ENCODE data around the gene HOXB9. TPM values are rescaled to one million over a fixed set of nuclear protein-coding genes. Genes with fewer than 3 reads are reported as not detected.

The HOXB9 gene
- polyA plus RNA-seq, 3 donors = not detected

- Histone ChIP-seq H3K79me2 (ENCODE audit: insufficient read depth, low read length) (no peaks in the 10 kb centered on the region), H3K4me3 (replicated peaks in 1 of 3; ENCODE audit: low read depth in 2 of 3, low read length in 3 of 3) (no peak overlapping the region), H2AFZ (ENCODE audit: insufficient read depth, low read depth, low read length, poor library complexity, severe bottlenecking) (no peak overlapping the region), H3K9ac (ENCODE audit: insufficient read depth, low read length, poor library complexity, severe bottlenecking) (no peak overlapping the region), H3K4me2 (replicated peaks; ENCODE audit: extremely low read depth, low read length, poor library complexity, severe bottlenecking) (no peak overlapping the region), H3K27ac (ENCODE audit: low read depth in 1 of 2, low read length in 2 of 2) (no peak overlapping the region), H4K20me1 (ENCODE audit: insufficient read depth, low read length) (no peaks in the 10 kb centered on the region), H3K4me1 (ENCODE audit: control insufficient read depth in 1 of 2, insufficient read depth in 2 of 2, low read length in 2 of 2) (peaks cover 5 to 13% of the 10 kb centered on the region in 2 donors), H3K9me3 (replicated peaks in 1 of 2; ENCODE audit: control insufficient read depth in 1 of 2, insufficient read depth in 1 of 2, low read length in 2 of 2) (peaks cover 0 to 22% of the 10 kb centered on the region in 2 donors), H3K36me3 (replicated peaks in 1 of 2; ENCODE audit: control insufficient read depth in 1 of 2, insufficient read depth in 2 of 2, low read length in 2 of 2) (no peaks in the 10 kb centered on the region), H3K27me3 (ENCODE audit: control insufficient read depth in 2 of 2, insufficient read depth in 2 of 2, low read length in 2 of 2) (peaks cover 79 to 100% of the 10 kb centered on the region in 2 donors)
- no peak overlapping the region for H3K27ac Mint-ChIP-seq
- 61% methylated on average over 3 of the region's 4 CpGs for WGBS (ENCODE audit: insufficient coverage)
- peaks cover 0 to 13% (median 3%) of the 10 kb centered on the region in 7 donors for H3K9me3 Mint-ChIP-seq
- TF ChIP-seq CTCF (IDR thresholded peaks at IDR 0.05) = no peak
- intact Hi-C loops (cut with micrococcal nuclease) = no loop called here
- H3K36me3 Mint-ChIP-seq = peaks cover 0 to 2% of the 10 kb centered on the region in 2 donors
- H3K4me3 Mint-ChIP-seq = peak overlapping the region in 1 of 2 donors; percentile 77
- H3K4me1 Mint-ChIP-seq = peaks cover 11% of the 10 kb centered on the region
- H3K27me3 Mint-ChIP-seq (ENCODE audit: low read depth in 3 of 3) = peaks cover 91 to 99% (median 94%) of the 10 kb centered on the region in 3 donors
- no peak for DNase-seq
Measured at GRCh38 chr17:48623583-48623982, 2.6 kb downstream of the HOXB9 start.

- H3K36me3 Mint-ChIP-seq = peaks cover 3 to 5% of the 10 kb centered on the region in 2 donors
- intact Hi-C loops (cut with micrococcal nuclease) = no loop called here
- Histone ChIP-seq H3K36me3 (replicated peaks in 1 of 2; ENCODE audit: control insufficient read depth in 1 of 2, insufficient read depth in 2 of 2, low read length in 2 of 2) (no peaks in the 10 kb centered on the region), H3K27ac (ENCODE audit: low read depth in 1 of 2, low read length in 2 of 2) (no peak overlapping the region), H3K4me1 (ENCODE audit: control insufficient read depth in 1 of 2, insufficient read depth in 2 of 2, low read length in 2 of 2) (peaks cover 5 to 13% of the 10 kb centered on the region in 2 donors), H3K27me3 (ENCODE audit: control insufficient read depth in 2 of 2, insufficient read depth in 2 of 2, low read length in 2 of 2) (peaks cover 82 to 100% of the 10 kb centered on the region in 2 donors), H2AFZ (ENCODE audit: insufficient read depth, low read depth, low read length, poor library complexity, severe bottlenecking) (no peak overlapping the region), H3K4me3 (replicated peaks in 1 of 3; ENCODE audit: low read depth in 2 of 3, low read length in 3 of 3) (no peak overlapping the region), H4K20me1 (ENCODE audit: insufficient read depth, low read length) (no peaks in the 10 kb centered on the region), H3K9ac (ENCODE audit: insufficient read depth, low read length, poor library complexity, severe bottlenecking) (no peak overlapping the region), H3K79me2 (ENCODE audit: insufficient read depth, low read length) (no peaks in the 10 kb centered on the region), H3K4me2 (replicated peaks; ENCODE audit: extremely low read depth, low read length, poor library complexity, severe bottlenecking) (no peak overlapping the region), H3K9me3 (replicated peaks in 1 of 2; ENCODE audit: control insufficient read depth in 1 of 2, insufficient read depth in 1 of 2, low read length in 2 of 2) (peaks cover 0 to 27% of the 10 kb centered on the region in 2 donors)
- no peak for TF ChIP-seq CTCF (IDR thresholded peaks at IDR 0.05)
- DNase-seq = no peak
- H3K4me3 Mint-ChIP-seq = peak overlapping the region in 1 of 2 donors; percentile 77
- no peak overlapping the region for H3K27ac Mint-ChIP-seq
- H3K4me1 Mint-ChIP-seq = peaks cover 16% of the 10 kb centered on the region
- WGBS (ENCODE audit: insufficient coverage) = 87% methylated on average over 4 of the region's 11 CpGs
- peaks cover 0 to 15% (median 5%) of the 10 kb centered on the region in 7 donors for H3K9me3 Mint-ChIP-seq
- H3K27me3 Mint-ChIP-seq (ENCODE audit: low read depth in 3 of 3) = peaks cover 91 to 99% (median 94%) of the 10 kb centered on the region in 3 donors
Measured at GRCh38 chr17:48622857-48623256, 3.3 kb downstream of the HOXB9 start.
